Gastroesophageal sphincter (tissue), 3 donors: ENCODE data around the gene DSCAML1.

Source experiments
- POLR2A ChIP-seq, 2 donors: fragments of 450-650 bp; IDR thresholded peaks; one replicate each; pipeline ENCODE4 v1.6.1; 2017; ENCODE audit warnings: antibody characterized with exemption in 2 of 2, mild to moderate bottlenecking in 2 of 2, moderate library complexity in 1 of 2
- POLR2AphosphoS5 ChIP-seq: sonication (generic); formaldehyde crosslinking; IDR thresholded peaks from one replicate; pipeline ENCODE4 v1.6.1; 2017; ENCODE audit warnings: antibody characterized with exemption
- TF ChIP-seq, protein P1 (sequence below), 4 experiments: fragments of 200-600 bp in 2 of 4; fragments of 450-650 bp in 2 of 4; sonication (generic) in 1 of 4; IDR thresholded peaks; one replicate each; pipeline ENCODE4 v1.5.1; 2017 to 2019; ENCODE audit warnings: antibody characterized with exemption in 4 of 4, mild to moderate bottlenecking in 2 of 4, moderate library complexity in 2 of 4

DNA sequence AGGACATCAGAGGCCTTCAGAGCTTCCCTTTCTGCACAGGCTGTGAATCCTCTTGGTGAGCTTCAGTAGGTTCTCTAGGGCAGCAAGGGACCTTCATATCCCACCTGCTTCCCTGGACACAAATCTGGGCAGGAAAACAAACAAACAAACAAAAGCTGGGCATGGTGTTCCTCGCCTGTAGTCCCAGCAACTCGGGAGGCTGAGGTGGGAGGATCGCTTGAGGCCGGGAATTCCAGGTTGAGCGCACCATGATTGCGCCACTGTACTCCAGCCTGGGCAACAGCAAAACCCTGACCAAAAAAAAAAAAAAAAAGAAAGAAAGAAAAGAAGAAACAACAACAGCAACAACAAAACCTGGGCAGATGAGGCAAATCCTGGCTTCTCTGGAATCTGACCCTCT is 376.4 kb downstream of the DSCAML1 start:
- TF ChIP-seq, protein P1, sequence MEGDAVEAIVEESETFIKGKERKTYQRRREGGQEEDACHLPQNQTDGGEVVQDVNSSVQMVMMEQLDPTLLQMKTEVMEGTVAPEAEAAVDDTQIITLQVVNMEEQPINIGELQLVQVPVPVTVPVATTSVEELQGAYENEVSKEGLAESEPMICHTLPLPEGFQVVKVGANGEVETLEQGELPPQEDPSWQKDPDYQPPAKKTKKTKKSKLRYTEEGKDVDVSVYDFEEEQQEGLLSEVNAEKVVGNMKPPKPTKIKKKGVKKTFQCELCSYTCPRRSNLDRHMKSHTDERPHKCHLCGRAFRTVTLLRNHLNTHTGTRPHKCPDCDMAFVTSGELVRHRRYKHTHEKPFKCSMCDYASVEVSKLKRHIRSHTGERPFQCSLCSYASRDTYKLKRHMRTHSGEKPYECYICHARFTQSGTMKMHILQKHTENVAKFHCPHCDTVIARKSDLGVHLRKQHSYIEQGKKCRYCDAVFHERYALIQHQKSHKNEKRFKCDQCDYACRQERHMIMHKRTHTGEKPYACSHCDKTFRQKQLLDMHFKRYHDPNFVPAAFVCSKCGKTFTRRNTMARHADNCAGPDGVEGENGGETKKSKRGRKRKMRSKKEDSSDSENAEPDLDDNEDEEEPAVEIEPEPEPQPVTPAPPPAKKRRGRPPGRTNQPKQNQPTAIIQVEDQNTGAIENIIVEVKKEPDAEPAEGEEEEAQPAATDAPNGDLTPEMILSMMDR (IDR thresholded peaks at IDR 0.05): no peak
- TF ChIP-seq POLR2A (IDR thresholded peaks at IDR 0.05) (no peak), POLR2AphosphoS5 (no peak)
